ENCODE results near the gene DIP2C. TPM values are rescaled to one million over a fixed set of nuclear protein-coding genes. Genes with fewer than 3 reads are reported as not detected.
"Not testable (repeated sequence)": the region's sequence is repeated elsewhere in the genome, so short reads cannot be mapped to it uniquely, and the experiment has no call there.

The DIP2C gene
- total RNA-seq: 16.7 TPM

GRCh38 chr10:689452-690371 lies at the start of gene DIP2C:
Gene DIP2C (minus strand): TSS chr10:689668. CDS start chr10:689578, 90 bp downstream.
- peak; percentile 77 for DNase-seq

GRCh38 chr10:734481-734880 lies 45.0 kb upstream of the DIP2C start:
- DNase-seq: no peak

GRCh38 chr10:733086-733485 lies 43.6 kb upstream of the DIP2C start:
- DNase-seq: no peak

GRCh38 chr10:729213-729612 lies 39.7 kb upstream of the DIP2C start:
- no peak for DNase-seq

- DNase-seq: no peak
Measured at GRCh38 chr10:728603-729002, 39.1 kb upstream of the DIP2C start.

- DNase-seq: no peak
Measured at GRCh38 chr10:727162-727790, 37.8 kb upstream of the DIP2C start.

GRCh38 chr10:725786-726185 lies 36.3 kb upstream of the DIP2C start:
- DNase-seq: peak; percentile 3

GRCh38 chr10:725302-725701 lies 35.8 kb upstream of the DIP2C start:
- DNase-seq: no peak

GRCh38 chr10:723973-724372 lies 34.5 kb upstream of the DIP2C start:
- DNase-seq: no peak

- no peak for DNase-seq
Measured at GRCh38 chr10:722281-723060, 33.0 kb upstream of the DIP2C start.

- no peak for DNase-seq
Measured at GRCh38 chr10:718143-718700, 28.8 kb upstream of the DIP2C start.

GRCh38 chr10:717458-717857 lies 28.0 kb upstream of the DIP2C start:
- no peak for DNase-seq

- DNase-seq: no peak
Measured at GRCh38 chr10:716821-717220, 27.4 kb upstream of the DIP2C start.

GRCh38 chr10:714214-714613 lies 24.7 kb upstream of the DIP2C start:
- DNase-seq: no peak

- DNase-seq: no peak
Measured at GRCh38 chr10:712575-712974, 23.1 kb upstream of the DIP2C start.

GRCh38 chr10:712089-712488 lies 22.6 kb upstream of the DIP2C start:
- DNase-seq: no peak

GRCh38 chr10:707861-708260 lies 18.4 kb upstream of the DIP2C start:
- no peak for DNase-seq

GRCh38 chr10:707456-707855 lies 18.0 kb upstream of the DIP2C start:
- no peak for DNase-seq

- DNase-seq: no peak
Measured at GRCh38 chr10:703118-703517, 13.7 kb upstream of the DIP2C start.

- not testable (repeated sequence) for DNase-seq
Measured at GRCh38 chr10:700183-700582, 10.7 kb upstream of the DIP2C start.

GRCh38 chr10:697097-697875 lies 7.8 kb upstream of the DIP2C start:
- DNase-seq: no peak

GRCh38 chr10:695396-695795 lies 5.9 kb upstream of the DIP2C start:
- DNase-seq: no peak
